ENCODE measurements around the gene TRIP11. TPM values are rescaled to one million over a fixed set of nuclear protein-coding genes. Genes with fewer than 3 reads are reported as not detected.

TRIP11 gene
- total RNA-seq, 1 donor from 2014 or later: 27.0 TPM

DNA sequence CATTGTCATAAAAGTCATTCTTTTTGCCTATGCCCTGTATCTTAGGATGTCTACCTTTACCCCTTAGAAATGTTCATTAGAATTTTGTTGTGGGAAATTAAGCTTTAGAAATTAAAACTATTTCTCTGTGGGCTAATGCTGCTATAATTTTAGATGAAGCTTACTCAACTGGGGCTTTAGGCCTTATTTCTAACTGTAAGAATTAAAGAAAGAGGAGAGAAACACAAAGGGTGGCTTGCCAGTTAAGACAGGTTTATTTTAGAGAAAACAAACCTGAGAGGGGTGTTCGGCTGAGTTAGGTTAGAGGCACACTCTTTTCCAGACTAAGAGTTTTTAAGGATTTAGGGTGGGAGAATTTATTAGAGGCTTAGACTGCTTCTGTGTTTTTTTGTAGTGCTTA, 6.4 kb downstream of the TRIP11 start:
- H3K9me3 ChIP-seq: no peaks in the 10 kb centered on the region
- no peaks in the 10 kb centered on the region for H3K27me3 ChIP-seq
- intact Hi-C loops (cut with DNase I): no loop called here
- no peak overlapping the region for H3K4me3 ChIP-seq
- TF ChIP-seq, protein P1, sequence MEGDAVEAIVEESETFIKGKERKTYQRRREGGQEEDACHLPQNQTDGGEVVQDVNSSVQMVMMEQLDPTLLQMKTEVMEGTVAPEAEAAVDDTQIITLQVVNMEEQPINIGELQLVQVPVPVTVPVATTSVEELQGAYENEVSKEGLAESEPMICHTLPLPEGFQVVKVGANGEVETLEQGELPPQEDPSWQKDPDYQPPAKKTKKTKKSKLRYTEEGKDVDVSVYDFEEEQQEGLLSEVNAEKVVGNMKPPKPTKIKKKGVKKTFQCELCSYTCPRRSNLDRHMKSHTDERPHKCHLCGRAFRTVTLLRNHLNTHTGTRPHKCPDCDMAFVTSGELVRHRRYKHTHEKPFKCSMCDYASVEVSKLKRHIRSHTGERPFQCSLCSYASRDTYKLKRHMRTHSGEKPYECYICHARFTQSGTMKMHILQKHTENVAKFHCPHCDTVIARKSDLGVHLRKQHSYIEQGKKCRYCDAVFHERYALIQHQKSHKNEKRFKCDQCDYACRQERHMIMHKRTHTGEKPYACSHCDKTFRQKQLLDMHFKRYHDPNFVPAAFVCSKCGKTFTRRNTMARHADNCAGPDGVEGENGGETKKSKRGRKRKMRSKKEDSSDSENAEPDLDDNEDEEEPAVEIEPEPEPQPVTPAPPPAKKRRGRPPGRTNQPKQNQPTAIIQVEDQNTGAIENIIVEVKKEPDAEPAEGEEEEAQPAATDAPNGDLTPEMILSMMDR (IDR thresholded peaks at IDR 0.05): no peak
- no peak for TF ChIP-seq POLR2A (IDR thresholded peaks at IDR 0.05)
- TF ChIP-seq POLR2AphosphoS5 (IDR thresholded peaks at IDR 0.05; ENCODE audit: insufficient read depth in 1 of 2, low read depth in 1 of 2): no peak
- H3K36me3 ChIP-seq: peaks cover 0 to 21% of the 10 kb centered on the region in 2 donors
- no peak overlapping the region for H3K27ac ChIP-seq
- H3K4me1 ChIP-seq: peaks cover 30% of the 10 kb centered on the region
- no peak for DNase-seq (ENCODE audit: extremely low spot score in 2 of 2)

DNA sequence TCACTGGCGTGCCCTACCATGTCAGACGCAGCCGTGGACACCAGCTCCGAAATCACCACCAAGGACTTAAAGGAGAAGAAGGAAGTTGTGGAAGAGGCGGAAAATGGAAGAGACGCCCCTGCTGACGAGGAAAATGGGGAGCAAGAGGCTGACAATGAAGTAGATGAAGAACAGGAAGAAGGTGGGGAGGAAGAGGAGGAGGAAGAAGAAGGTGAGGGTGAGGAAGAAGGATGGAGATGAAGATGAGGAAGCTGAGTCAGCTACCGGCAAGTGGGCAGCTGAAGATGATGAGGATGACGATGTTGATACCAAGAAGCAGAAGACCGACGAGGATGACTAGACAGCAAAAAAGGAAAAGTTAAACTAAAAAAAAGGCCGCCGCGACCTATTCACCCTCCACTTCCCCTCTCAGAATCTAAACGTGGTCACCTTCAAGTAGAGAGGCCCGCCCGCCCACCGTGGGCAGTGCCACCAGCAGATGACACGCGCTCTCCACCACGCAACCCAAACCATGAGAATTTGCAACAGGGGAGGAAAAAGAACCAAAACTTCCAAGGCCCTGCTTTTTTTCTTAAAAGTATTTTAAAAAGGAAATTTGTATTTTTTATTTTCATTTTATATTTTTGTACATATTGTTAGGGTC, 13.2 kb downstream of the TRIP11 start:
- H3K9me3 ChIP-seq: no peaks in the 10 kb centered on the region

DNA sequence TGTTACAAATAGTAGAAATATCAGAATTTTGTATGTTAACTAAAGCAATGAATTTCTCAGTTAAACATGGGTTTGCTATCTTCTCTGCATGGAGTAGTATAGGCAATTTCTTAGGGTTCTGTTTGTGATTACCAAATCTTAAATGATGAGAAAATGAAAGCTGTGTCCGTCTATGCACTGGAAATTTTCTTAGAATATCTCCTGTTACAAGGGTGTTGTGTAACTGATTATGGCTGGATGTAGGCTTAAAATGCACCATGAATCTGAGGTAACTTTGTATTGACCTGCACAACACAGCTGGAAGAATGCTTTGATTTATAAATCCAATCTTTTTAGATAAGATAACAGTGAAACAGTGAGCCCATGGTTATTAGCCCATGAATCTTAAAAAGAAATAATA, 17.8 kb downstream of the TRIP11 start:
- Histone ChIP-seq H3K36me3 (peaks cover 0 to 21% of the 10 kb centered on the region in 2 donors), H3K27ac (no peak overlapping the region)

More for the DNA sequence above, 13.2 kb downstream of the TRIP11 start:
- peaks cover 0 to 24% of the 10 kb centered on the region in 2 donors for H3K36me3 ChIP-seq
- no peaks in the 10 kb centered on the region for H3K27me3 ChIP-seq
- no peak overlapping the region for H3K4me3 ChIP-seq
- TF ChIP-seq POLR2AphosphoS5 (IDR thresholded peaks at IDR 0.05; ENCODE audit: insufficient read depth in 1 of 2, low read depth in 1 of 2) (no peak), POLR2A (IDR thresholded peaks at IDR 0.05) (no peak)
- TF ChIP-seq, protein P1 (IDR thresholded peaks at IDR 0.05): no peak
- intact Hi-C loops (cut with DNase I): no loop called here
- H3K27ac ChIP-seq: no peak overlapping the region
- no peaks in the 10 kb centered on the region for H3K4me1 ChIP-seq
- DNase-seq (ENCODE audit: extremely low spot score in 2 of 2): no peak

DNA sequence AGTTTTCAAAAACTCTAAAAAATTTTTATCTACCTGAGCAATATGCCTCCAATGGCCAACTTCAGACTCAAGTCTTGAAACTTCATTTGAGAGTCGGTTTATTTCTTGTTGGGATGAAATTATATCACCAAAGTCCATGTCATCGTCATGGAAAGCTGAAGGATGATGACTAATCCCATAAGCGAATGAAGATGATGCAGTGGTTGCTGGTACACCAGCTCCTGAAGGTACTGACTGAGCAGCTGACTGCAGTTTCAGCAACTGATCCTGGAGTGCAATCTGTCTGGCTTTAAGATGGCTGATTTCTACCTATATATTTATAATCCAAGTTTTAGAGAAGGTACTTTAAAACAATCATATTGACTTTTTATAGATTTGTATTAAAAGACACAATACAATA, 18.3 kb downstream of the TRIP11 start:
- intact Hi-C loops (cut with DNase I): no loop called here
- H3K36me3 ChIP-seq: peaks cover 0 to 22% of the 10 kb centered on the region in 2 donors
- no peaks in the 10 kb centered on the region for H3K4me1 ChIP-seq
- no peak for DNase-seq (ENCODE audit: extremely low spot score in 2 of 2)
- H3K27ac ChIP-seq: no peak overlapping the region
- H3K9me3 ChIP-seq: no peaks in the 10 kb centered on the region
- H3K27me3 ChIP-seq: no peaks in the 10 kb centered on the region
- no peak overlapping the region for H3K4me3 ChIP-seq
- TF ChIP-seq POLR2A (IDR thresholded peaks at IDR 0.05) (no peak), POLR2AphosphoS5 (IDR thresholded peaks at IDR 0.05; ENCODE audit: insufficient read depth in 1 of 2, low read depth in 1 of 2) (no peak)

More for the DNA sequence above, 17.8 kb downstream of the TRIP11 start:
- Histone ChIP-seq H3K27me3 (no peaks in the 10 kb centered on the region), H3K9me3 (no peaks in the 10 kb centered on the region), H3K4me1 (no peaks in the 10 kb centered on the region), H3K4me3 (no peak overlapping the region)
- TF ChIP-seq POLR2A (IDR thresholded peaks at IDR 0.05) (no peak), POLR2AphosphoS5 (IDR thresholded peaks at IDR 0.05; ENCODE audit: insufficient read depth in 1 of 2, low read depth in 1 of 2) (no peak)
- TF ChIP-seq, protein P1 (IDR thresholded peaks at IDR 0.05): no peak
- intact Hi-C loops (cut with DNase I): no loop called here
- no peak for DNase-seq (ENCODE audit: extremely low spot score in 2 of 2)

DNA sequence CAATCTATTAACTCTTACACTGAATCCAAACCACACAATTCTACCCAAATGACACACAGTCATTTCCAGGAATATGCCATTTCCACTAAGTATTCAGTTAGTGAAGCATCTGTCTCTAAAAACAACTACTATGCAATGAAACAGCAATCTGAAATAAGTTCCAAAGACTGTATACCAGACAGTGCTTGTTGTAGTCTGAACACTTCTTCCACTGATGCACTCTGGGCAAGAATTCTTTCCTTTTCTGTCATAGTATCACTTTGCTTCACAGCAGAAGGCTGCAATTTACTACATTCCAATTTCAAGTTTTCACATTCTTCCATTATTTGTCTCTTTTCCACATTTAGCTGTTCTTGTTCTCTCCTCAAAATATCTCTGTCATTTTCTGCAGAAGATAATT, 25.8 kb downstream of the TRIP11 start:
- no peak for DNase-seq (ENCODE audit: extremely low spot score in 2 of 2)
- H3K27ac ChIP-seq: no peak overlapping the region
- no peaks in the 10 kb centered on the region for H3K4me1 ChIP-seq
- no peak overlapping the region for H3K4me3 ChIP-seq
- no peaks in the 10 kb centered on the region for H3K9me3 ChIP-seq
- peaks cover 0 to 56% of the 10 kb centered on the region in 2 donors for H3K36me3 ChIP-seq
- intact Hi-C loops (cut with DNase I): no loop called here
- TF ChIP-seq, protein P1 (IDR thresholded peaks at IDR 0.05): no peak
- TF ChIP-seq POLR2AphosphoS5 (IDR thresholded peaks at IDR 0.05; ENCODE audit: insufficient read depth in 1 of 2, low read depth in 1 of 2): no peak
- H3K27me3 ChIP-seq: no peaks in the 10 kb centered on the region
